Sciatic nerve (tissue), 2 donors: Measurements from ENCODE around the gene HCN2. TPM values are rescaled to one million over a fixed set of nuclear protein-coding genes. Genes with fewer than 3 reads are reported as not detected.
"Not testable (repeated sequence)": the region's sequence is repeated elsewhere in the genome, so short reads cannot be mapped to it uniquely, and the experiment has no call there.

ENCODE experiments used
- ATAC-seq: fragments of 200-7000 bp; cut with Tn5 transposase; one replicate; pipeline ENCODE4 v1.9.1; 2020; ENCODE audit warnings: mild to moderate bottlenecking, moderate library complexity
- DNase-seq: peaks from one replicate; pipeline ENCODE4 v3.0.0-alpha.2; 2020; ENCODE audit warnings: low spot score
- intact Hi-C: fragments of 100-400 bp; cut with DNase I; formaldehyde crosslinking; loops from one replicate; pipeline ENCODE4 v1.14.2; 2022
- total RNA-seq: library from RNA; stranded (reverse); fragmentation: NEBNext Ultra II Directional; extraction: Animal tissue kit (Norgen Biotek cat#: 25700); gene quantifications from one replicate; pipeline ENCODE4 v1.2.1, GENCODE V29; 2021
- donor health status: DM: no; HTN: no; CAD: no.
- donor health status: DM: no; HTN: no; CAD: no.

The HCN2 gene
- total RNA-seq, 1 donor from 2014 or later, result 0.27 TPM

DNA sequence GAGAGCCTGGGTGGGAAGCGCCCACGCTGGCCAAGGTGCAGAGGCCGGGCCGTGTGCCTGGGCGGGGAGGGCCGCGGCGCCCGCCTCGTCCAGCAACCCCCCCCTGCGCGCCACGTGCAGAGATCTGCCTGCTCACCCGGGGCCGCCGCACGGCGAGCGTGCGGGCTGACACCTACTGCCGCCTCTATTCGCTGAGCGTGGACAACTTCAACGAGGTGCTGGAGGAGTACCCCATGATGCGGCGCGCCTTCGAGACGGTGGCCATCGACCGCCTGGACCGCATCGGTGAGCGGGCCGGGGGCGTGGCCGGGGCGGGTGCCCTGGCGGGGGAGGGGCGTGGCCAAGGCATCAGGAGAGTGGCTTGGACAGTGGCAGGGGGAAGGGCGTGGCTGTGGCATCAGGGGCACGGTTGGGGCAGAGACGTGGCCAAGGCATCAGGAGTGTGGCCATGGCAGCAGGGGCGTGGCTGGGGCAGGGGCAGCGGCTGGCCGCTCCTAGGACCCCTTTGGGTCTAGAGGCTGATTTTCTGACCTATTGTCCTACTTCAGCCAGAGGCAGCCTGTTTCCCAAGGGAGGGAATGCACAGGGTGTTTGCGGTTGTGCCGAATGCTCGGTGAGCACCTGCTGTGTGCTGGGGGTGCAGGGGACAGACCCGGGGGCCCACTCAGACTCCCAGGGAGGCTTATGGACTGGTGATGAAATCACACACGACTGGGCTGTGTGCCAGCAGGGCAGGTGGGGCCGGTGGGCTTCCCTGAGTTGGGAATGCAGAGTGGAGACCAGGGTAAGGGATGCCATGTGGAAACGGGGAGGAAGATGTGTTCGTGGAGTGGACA, 24.3 kb downstream of the HCN2 start:
- no peak for ATAC-seq
- intact Hi-C loops, result no loop called here

GRCh38 chr19:615619-616018, 25.9 kb downstream of the HCN2 start:
- no peak for DNase-seq
- intact Hi-C loops, result no loop called here
- ATAC-seq, result no peak

More for the DNA sequence above, 24.3 kb downstream of the HCN2 start:
- no peak for DNase-seq

GRCh38 chr19:616062-616700, 26.5 kb downstream of the HCN2 start:
- no peak for DNase-seq
- no peak for ATAC-seq
- intact Hi-C loops, result no loop called here

DNA sequence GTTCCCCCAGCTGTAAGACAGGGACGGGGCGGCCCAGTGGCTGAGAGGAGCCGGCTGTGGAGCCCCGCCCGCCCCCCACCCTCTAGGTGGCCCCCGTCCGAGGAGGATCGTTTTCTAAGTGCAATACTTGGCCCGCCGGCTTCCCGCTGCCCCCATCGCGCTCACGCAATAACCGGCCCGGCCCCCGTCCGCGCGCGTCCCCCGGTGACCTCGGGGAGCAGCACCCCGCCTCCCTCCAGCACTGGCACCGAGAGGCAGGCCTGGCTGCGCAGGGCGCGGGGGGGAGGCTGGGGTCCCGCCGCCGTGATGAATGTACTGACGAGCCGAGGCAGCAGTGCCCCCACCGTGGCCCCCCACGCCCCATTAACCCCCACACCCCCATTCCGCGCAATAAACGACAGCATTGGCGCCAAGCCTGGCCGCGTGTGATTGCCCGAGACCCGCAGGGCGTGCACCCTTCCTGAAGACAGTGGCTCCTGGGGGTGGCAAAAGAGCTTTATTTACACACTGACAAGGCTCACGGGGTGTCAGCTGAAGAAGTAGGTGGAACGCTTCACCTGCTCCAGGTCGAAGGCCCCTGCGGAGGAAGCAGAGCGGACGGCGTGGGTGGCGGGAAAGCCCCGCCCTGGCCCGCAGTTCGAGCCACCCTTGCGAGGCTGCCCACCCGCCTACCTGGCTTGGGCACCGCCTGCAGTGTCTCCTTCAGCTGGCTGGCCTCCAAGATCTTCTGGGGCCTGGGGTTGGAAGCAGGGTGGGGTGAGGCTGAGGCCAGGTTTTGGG, 27.3 kb downstream of the HCN2 start:
- intact Hi-C loops, result no loop called here
- DNase-seq, result peak; percentile 65
- ATAC-seq, result no peak

DNA sequence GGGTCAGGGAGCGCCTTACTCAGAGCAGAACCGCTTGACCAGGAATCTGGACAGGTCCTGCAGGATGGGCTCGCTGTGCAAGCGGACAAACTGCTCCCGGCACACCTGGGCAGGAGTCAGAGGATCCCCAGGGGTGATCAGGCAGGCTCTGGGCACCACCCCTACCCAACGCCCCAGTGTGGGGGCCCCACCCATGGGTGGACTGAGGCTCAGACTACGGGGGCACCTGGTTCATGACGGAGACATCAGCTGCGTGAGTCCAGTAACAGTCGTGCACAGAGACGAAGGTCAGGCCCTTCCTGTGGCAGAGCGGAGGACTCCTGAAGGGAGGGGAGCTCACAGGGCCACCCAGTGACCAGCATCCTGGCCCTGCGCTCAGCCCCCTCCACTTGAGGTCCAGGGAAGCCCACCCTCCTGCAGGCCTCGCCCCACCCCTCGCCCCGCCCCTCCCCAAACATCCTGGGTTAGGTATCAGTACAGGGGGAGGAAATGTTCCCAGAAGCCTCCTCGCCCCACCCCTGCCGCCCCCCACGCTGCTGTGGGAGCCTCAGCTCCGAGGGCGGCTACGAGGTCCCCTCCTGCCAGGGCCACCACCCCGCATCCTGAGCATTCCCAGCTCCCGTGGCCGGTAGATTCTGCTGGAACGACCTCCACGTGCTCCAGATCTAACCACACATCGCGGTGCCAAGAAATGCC, 28.0 kb downstream of the HCN2 start:
- no peak for DNase-seq
- ATAC-seq, result no peak
- intact Hi-C loops, result no loop called here

DNA sequence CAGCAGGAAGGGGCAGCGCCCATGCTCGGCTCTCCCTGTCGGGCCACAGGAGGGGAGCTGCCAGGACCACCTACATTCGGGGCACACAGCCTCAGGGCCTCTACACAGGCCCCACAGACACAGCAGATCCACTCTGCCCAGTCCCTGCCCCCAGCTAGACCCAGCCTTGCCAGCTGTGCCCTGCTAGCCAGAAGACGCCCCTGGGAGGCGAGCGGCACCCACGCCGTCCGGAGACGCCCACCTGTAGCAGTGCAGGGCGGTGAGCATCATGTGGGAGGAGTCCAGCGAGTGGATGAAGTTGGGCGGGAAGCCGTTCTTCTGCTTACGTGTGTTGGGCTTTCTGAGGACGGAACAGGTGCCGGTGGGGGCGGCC, 28.6 kb downstream of the HCN2 start:
- intact Hi-C loops, result no loop called here
- ATAC-seq, result no peak
- no peak for DNase-seq

DNA sequence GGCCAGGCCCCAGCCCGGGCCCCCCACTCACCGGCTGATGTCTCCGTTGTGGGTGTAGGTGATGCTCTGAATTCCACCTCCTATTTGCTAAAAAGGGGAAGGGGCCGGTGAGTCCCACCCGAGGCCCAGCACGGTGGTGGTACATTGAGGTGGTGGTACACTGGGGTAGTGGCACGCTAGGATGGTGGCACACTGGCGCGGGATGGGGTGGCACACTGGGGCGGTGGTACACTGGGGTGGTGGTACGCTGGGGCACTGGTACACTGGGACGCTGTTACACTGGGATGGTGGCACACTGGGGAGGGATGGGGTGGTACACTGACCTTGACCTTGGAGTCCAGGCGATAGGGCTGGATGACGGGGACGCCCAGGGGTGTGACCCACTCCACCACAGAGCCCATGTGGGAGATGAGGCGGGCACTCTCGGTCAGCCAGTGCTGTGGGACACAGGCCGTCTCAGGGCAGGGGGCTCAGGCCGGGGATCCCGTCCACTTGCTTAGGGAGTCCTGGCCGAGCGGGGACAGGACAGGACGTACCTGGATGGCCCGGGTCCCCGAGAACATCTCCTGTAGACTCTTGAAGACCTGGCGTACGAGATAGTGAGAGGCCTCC, 29.1 kb downstream of the HCN2 start:
- DNase-seq, result peak; percentile 57
- ATAC-seq, result no peak
- intact Hi-C loops, result no loop called here

- intact Hi-C loops, result no loop called here
- DNase-seq (peak; percentile 54), ATAC-seq (no peak)
Measured at GRCh38 chr19:619286-620002, 29.8 kb downstream of the HCN2 start.

- ATAC-seq (no peak), DNase-seq (no peak)
- intact Hi-C loops, result no loop called here
Measured at GRCh38 chr19:620166-620862, 30.6 kb downstream of the HCN2 start.

- DNase-seq, intact Hi-C loops, ATAC-seq: not testable (repeated sequence)
Measured at GRCh38 chr19:621191-621590, 31.5 kb downstream of the HCN2 start.

GRCh38 chr19:621819-622218, 32.1 kb downstream of the HCN2 start:
- no peak for DNase-seq
- ATAC-seq, result no peak
- intact Hi-C loops, result no loop called here

- DNase-seq (no peak), ATAC-seq (no peak)
- intact Hi-C loops, result no loop called here
Measured at GRCh38 chr19:622666-623065, 33.0 kb downstream of the HCN2 start.

DNA sequence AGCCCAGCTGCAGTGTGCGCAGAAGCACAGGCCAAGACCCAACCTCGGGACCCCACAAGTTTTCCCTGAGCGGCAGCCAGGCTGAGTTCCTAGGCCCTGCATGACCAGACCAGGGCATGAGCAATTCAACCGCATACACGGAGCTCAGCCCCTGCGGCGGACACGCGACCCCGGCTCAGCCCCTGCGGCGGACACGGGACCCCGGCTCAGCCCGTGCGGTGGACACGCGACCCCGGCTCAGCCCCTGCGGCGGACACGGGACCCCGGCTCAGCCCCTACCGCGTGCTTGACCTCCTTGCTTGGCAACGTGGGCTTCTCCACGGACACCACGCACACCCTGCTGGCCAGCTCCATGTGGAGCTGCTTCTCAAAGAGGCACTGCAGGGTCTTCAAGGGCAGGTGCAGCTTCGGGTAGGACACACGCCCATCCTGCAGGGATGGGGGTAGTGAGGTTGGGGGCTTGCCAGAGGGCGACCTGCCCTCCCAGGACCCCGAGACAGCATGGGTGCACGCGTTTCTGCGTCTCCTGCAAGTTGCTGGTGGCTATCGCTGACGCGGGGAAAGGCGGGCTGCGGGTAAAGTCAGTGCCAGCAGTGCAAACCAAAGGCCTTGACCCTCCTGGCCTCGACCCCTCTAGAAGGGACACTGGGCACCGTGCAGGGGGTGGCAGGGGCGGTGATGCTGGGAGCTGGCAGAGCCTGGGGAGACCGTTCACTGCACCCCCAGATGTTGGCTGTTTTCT, 33.7 kb downstream of the HCN2 start:
- ATAC-seq (peak; percentile 68), DNase-seq (no peak)
- intact Hi-C loops, result no loop called here

GRCh38 chr19:623974-624373, 34.3 kb downstream of the HCN2 start:
- intact Hi-C loops, result no loop called here
- peak; percentile 89 for DNase-seq
- ATAC-seq, result peak; percentile 95

DNA sequence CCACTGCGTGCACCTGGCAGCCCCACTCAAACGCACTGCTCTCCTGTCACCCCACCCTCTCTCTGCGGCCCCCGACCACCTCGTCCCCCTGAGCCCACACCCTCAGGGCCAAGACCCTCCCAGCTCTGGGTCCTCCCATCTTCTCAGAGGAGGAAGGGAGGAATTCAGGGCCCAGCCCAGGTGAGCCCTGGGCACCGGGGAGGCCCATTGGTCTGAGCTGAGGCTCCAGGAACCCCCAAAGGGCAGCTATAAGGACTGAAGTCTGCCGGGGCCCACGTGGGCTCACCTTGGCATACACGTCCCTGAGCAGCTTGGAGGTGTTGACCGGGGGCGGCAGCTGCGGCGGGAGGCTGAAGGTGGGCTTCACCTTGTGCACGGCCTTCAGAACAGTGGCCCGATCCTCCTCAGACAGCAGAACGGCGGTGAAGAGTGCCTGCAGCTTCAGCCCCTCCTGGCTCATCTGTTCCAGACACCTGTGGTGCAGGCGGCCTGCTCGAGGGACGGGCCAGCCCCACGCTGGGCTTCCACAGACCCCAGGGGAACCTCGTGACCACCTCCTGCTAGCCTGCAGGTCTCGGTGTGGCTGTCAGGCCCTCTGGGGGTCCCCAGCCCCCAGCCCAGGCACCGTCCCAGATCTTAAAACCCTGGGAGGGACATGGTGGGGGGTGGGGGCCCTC, 34.9 kb downstream of the HCN2 start:
- DNase-seq, result no peak
- peak; percentile 4 for ATAC-seq
- intact Hi-C loops, result no loop called here

GRCh38 chr19:625257-625656, 35.6 kb downstream of the HCN2 start:
- intact Hi-C loops, result no loop called here
- ATAC-seq (no peak), DNase-seq (no peak)
